MV-4-11 (cell line): ENCODE measurements around the gene RBMS1.
"Not testable (repeated sequence)": the region's sequence is repeated elsewhere in the genome, so short reads cannot be mapped to it uniquely, and the experiment has no call there.

ENCODE experiments used
- DNase-seq: peaks from one replicate; lab custom pipeline; 2025; lab: John Stamatoyannopoulos, UW

RBMS1 gene

DNA sequence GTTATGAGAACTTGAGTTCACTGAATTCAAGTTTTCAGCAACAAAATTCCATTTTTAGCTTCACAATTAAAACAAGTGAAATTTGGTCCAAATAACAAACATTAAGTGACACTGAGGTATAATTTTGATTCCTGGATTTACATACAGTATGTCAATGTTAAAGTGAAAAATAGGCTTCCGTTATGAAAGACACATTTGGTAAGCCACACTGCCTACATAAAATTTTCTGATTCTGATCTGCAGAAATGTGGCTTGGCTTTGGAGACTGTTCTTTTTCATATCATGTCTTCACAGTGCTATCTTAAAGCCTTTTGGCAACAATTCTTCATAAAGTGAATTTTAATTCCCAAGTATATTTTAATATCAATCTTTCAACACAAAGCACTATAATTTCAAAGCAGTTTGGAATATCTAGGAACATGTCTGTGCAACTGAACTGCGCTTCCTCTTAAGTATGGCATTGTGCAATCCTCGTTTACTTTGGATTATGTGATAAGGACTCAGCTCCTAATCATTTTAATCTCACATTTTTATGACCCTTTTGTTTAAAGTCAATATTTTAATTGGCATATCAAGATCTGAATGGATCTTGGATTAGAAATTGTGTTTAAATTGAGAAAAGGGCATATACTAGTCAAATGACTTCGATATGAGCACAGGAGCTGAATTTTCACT is 60.0 kb downstream of the RBMS1 start:
- peak; percentile 19 for DNase-seq

DNA sequence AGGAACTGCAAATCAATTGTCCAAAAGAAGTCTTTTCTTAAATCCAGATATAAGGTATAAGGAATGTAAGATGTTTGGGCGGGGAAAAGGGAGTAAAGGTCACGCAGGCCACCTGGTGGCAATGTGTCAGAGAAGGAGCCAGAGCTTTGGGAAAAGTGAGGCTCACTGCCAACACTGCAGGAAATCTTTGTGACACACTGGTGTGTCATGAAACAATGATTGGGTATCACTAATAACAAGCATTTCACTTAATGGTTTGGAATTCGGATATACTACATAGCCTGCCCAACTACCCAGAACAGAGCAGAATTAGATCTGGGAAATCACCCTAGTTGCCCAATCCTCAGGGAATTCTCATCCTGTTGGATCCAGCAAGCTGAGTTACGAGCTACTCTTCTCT is 61.0 kb downstream of the RBMS1 start:
- DNase-seq, result no peak

DNA sequence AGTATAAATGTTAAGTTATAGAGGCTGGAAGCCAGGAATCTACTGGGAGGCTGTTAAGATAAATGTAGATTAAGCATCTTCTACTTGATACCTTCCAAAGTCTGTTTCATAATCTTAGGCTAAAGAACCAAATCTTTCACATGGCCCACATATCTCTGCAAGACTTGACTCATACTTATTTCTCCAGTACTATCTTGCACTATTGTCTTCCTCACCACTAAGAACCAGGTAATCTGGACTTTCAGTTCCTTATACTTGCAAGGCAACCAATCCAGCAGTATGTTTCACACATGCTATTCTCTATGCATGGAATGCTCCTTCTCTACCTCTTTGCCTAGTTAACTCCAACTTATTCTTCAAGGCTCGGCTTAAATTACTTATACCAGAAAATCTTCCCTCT is 62.2 kb downstream of the RBMS1 start:
- DNase-seq, result peak; percentile 85

DNA sequence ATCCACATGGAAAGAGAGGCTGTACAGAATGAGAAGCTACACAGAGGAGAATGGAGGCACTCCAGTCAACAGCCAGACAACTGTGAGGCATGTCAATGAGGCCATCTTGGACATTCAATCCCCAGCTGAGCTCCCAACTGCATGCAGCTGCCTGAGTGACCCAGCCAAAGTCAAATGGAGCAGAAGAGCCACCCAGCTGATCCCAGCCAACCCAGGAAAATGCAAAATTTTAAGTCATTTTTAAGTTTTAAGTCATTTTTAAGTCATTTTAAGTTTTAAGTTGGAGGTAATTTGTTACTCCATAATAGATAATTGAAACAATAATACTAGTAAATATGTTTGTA is 63.6 kb downstream of the RBMS1 start:
- DNase-seq, result no peak

DNA sequence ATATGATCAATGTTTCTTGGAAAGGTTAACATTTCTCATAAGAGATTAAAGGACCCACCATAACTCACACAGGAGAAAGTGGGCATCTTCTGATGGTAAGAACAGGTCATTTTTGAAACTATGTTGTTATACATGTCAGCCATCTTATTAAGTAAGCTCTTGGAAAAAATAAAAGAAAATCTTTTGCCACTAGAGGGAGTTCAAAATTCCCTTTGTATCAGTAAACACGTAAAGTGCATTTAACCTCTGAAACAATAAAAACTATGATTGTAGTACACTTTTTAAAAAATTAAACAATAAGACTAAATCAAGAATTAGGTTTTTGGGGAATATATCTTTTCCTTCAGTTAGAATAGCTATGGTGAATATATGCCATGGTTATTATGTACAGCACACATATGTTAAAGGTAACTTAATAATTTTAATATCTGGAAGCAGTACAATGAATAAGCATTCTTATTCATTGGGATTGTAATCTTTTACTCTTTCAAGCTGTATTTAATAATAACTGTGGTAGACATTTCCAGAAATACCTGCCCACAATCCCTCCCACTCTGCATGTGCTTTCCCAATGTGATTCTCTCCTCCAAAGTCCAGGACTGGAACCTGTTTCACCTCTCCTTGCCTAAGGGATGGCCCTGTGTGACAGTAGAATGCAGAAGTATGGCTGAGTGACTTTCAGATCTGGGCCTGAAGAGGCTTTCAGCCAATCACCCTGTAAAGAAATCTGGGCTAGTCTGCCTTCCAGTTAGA is 64.2 kb downstream of the RBMS1 start:
- DNase-seq, result peak; percentile 71

DNA sequence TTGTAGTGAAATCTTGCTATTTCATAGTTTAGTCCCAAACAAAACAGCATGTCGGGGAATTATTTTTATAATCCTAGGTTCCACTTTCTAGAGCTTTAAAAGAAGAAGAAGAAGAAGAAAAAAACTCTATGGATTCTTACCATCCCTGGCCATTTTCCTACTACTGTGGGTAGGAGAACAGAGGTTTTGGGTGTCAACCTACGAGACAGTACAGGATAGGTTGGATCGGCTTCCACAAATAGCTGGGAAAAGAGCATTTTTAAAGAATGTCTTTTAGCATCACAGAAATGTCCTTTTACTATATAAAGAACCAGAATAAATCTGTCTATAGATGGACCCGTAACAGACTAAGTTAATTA is 65.2 kb downstream of the RBMS1 start:
- no peak for DNase-seq

DNA sequence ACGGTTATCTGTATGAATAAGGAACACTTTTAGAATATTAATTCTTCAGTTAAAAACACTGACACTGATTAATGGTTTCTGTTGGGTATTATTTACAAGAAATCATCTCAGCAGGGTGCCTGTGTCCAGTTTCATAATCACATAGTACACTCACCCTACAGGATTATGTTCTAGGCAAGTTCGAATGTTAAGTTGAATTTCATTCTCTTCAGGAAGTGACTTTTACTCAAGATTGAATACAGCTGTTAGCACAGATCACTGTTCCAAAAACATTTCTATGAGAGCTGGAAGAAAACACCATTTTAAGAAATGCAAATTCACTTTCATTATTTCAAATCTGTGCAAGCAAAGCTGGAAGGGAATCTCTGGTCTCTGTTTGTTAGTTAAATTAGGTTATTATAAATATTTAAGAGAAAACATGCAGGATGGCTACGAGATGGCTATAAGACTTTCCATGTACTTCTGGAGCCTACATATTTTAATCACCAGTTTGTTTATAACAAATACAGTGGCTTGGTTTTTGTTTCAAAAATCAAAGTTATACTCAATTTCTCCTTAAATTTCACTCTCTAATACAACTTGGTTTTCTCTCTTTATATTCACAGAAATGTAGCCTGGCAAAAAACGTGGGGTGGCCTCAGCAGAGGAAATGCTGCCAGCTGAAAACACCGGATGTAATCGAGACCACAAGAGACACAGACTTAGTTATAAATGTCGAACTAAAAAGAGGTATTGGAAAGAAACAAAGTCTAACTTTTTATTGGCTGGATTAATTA is 65.8 kb downstream of the RBMS1 start:
- DNase-seq, result peak; percentile 75

DNA sequence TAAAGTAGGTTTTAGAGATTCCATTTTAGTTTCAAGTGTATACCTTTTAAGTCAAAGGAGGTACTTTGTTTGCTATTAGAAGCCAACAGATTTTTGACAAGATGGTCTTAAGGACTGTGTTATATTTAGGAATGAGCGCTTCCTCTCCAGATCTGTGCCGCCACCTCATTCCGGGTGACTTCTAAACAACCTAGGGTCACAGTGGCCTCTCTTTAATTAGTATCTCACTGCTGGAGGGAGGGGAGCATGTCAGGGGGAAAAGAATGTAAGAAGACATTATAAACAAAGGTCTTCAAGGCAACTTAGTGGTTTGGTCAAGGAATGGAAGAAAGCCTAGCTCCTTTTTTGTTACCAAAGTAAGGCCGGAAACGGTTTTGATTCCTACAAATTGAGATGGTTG is 67.0 kb downstream of the RBMS1 start:
- DNase-seq, result no peak

DNA sequence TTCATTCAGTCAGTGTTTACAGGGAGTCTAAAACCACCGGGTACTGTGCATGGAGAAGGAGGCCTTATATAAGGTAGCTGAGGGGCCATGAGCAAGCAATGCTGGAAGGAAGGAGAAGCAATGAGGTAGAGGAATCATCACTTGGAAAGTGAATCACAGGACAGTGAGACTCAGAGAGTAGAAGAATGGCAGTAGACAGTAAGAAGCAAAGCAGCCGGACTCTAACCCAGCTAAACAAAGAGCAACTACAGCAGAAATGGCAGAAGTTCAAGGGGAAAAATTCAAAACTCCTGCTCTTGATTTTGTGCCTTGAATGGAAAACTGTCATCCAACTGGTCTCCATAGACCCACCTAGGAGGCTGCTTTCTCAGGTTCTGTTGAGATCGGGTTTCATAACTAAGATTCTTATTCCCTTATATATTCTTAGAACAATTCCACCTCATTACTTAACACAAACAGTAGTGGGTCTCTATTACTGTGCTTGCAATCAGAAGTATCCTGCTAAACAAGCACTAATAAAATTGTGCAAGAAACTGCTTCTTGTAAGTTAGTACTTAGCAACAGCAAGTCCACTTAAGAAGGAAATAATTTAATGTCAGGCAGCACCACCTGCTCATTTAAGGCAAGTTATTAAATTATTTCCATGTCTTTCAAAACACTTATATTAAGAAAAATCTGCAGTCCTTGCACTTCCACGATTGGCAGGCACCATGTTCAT is 68.0 kb downstream of the RBMS1 start:
- no peak for DNase-seq

DNA sequence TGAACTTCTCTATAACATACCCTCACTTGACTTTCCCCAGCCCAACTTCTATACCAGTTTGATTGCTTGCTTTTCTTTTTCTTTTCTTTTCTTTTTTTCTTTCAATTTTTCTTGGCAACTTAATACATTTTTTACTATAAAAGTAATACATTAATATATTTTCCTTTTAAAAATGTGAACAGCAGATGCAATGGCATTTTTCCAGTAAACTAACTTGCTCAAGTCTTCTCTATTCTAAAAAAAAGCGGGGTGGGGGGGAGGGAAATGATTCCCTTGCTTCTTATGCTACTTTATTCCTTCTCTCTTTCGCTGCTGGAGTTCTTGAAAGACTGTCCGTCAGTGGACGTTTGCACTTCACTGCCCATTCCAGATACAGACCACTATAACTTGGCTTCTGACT is 70.5 kb downstream of the RBMS1 start:
- no peak for DNase-seq

DNA sequence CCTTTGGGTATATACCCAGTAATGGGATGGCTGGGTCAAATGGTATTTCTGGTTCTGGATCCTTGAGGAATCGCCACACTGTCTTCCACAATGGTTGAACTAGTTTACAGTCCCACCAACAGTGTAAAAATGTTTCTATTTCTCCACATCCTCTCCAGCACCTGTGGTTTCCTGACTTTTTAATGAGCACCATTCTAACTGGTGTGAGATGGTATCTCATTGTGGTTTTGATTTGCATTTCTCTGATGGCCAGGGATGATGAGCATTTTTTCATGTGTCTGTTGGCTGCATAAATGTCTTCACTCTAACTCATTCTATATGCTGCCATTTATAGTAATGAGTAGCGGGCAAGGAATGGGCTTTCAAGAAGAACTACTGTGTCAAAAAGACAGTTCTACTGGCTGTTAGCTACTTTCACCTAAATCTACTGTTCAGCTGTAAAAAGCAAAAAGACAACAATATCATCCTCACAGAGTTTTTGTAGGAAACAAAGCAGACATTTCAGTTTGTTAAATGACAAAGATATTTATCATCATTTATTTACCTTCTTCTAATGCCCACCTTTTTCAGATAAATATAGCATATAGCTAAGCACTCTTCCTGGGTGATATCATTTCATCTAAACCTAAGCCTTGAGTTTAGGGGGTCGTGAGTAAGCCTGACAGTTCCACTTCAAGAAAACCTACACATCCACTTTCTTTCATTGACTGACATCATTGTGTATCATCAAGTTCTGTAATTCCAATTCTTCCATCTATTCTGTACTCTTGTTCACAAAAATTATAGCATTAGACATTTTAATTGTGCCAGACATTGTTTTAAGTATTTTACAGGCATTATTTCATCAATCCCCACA is 71.7 kb downstream of the RBMS1 start:
- not testable (repeated sequence) for DNase-seq

DNA sequence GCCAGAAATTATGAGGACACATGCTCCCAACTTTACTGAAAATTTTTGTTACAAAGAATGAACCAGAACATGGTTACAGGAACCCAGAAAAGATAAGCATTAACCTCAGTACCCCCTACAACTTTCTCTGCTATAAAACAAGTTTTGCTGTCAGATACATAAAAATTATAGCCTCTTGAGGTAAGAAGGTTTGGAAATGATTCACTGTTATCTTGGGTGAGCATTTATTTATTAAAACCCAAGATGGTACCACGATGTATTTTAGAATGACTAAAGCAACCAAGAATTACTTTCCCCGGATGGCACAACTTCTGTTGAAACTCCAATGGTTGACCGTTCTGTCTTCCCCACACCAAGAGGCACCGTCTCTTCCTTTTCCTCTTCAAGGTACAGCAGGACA is 72.9 kb downstream of the RBMS1 start:
- DNase-seq, result no peak

DNA sequence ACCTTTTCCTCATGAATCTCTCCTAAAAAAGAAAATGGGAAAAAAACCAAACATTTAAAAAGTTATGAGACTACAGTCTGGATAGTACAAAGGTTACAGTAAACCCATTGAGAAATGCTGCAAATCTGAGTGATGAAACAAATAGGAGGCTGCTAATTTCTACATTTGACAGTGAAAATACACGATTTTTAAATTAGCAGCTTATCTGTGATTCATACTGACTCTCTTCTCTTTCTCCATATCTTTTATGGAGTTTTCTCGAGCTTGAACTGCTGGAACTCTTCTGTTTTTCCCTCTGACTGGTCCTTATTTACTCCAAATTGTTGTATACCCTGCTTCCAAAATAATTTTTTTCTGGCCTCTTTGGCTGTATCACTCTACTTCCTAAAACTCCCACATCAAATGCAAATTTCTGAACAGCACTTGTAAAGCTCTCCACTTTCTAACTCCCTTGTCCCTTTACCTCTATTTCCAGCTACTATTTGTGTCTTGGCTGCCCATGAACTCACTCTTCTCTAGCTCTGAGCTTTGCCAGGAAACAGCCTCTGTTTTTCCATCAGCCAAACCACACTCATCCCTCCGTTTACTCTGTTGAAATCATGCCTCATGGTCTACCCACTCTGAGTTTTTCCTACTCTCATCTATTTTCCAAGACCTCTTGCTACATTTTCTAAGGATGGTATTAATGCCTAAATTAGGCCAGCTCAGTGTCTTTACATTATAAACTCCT is 73.7 kb downstream of the RBMS1 start:
- DNase-seq, result no peak

DNA sequence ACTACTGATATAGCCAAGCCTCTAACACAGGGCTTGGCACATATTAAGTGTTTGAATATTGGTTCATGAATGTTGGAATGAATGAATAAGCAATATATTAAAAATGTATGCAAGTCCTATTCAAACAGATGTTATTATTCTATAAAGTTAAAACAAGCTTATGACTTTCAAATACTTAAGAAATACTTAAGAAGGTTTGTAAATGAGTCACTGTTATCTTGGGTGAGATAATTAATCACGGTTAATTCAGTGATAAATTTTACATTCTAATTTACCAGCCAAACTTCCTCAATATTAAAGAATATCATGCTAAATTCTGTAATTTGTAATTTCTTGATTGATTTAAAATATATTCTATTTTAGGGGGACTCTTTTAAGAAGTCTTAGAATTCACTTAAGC is 74.8 kb downstream of the RBMS1 start:
- DNase-seq, result no peak

DNA sequence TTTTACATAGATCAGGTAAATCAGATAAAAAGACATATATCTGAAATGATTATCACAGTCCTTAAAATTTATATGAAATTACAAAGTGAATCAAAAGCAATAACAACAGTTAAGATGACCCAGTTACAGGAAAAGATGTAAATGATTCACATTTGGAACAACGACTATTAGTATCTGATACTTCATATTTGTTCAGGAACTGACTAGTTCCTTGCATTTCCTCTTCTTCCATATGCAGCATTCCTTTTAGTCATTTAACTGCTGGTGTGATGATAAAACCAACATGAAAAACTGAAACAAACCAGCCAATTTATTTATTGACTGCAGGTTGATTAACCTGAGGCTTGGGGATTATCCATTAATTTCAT is 75.2 kb downstream of the RBMS1 start:
- DNase-seq, result no peak

DNA sequence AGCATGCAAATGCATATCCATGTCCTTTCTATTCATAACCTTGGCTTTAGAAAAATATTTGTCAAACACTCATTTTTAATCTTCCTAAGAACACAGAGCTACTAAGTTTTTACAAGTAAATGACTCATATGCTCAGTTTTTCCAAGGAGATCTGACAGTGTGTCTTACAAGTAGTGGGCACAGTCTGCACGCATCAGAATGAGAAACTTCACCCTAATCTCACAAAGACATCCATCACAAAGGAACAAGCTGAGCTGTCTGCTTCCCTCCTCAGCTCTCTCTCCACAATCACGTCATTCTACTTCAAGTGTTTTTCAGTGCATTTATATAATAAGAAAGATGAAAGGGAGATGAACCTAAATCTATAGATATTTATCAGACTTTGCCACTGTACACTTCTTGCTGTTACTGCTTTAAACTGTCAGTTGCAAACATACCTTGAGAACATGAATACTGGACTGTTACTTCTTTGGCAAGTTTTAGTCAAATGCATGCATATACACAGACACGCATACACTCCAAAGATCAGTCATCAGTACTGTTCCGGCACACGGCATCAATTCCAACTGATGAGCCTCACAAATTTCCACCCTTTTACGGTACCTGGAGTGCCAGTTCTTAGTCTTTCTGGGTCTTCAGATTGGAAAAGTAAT is 75.7 kb downstream of the RBMS1 start:
- no peak for DNase-seq

DNA sequence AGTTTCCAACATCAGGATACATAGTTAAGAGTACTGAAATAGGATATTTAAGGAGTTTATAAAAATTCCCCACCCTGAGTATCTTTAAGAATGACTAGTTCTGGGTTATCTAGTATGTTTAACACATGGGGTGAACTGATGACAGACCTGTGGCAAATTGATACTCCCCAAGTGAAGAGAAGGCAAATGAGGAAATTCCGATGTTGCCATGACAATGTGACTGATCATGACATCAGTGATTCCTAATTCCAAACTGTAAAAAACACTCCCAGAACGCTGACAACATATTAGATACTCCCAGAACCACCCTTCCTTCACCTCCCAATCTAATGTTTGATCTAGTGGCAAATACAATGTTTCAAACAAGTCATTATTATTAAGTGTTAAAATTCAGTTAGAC is 77.6 kb downstream of the RBMS1 start:
- DNase-seq, result no peak

DNA sequence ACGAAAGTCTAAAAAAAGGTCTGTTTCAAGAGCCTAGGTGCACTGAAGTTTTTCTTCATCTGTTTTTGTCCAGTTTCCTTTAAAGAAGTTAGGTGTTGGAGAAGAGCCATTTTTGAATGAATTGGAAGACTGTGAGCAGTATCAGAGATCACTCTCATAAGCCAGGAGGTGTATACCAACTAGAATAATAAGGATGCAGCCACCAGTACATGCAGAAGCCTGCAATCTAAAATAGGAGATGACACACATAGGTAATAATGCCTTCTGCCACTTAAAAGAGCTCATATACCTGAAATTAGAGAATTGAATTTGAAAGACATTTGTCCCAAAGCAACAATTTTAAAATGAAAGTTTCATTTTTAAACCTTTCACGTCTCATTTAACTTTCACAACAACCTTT is 81.7 kb downstream of the RBMS1 start:
- DNase-seq, result no peak

DNA sequence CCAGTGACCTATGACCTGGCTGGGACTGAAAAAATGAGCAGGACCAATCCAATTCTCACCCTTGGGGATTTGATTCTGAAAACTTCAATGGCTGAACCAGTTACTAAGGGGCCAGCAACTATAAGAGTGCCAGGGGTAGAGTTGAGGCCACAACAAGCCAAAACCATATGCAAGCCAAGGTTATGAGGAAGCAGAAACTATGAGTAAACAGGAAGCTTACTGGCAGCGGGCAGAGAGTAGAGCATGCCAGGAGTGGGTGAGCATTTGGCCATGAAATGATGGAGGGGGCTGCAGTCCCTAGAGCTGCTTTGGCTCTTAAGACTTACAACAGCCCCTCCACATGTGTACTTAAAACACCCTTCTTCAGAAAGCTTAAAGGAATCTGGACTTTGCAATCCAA is 82.4 kb downstream of the RBMS1 start:
- DNase-seq, result peak; percentile 77

DNA sequence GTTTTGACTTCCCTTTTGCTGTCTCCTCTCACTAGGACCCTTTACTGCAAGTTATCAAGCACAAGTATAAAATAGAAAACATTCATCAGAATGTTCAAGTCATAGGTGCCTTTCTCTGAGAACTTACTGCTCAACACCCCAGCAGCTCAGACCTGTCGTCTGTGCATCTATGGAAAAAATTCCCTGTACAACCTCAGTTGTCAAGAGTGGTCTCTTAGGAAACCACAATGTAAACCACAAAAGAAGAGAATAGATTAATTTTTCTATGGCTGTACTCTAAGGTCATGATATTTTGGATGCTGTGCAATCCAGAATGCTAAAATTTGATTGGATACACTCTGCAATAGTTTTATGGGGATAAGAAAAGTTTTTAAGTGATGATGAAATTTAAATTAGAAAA is 84.1 kb downstream of the RBMS1 start:
- DNase-seq, result no peak

DNA sequence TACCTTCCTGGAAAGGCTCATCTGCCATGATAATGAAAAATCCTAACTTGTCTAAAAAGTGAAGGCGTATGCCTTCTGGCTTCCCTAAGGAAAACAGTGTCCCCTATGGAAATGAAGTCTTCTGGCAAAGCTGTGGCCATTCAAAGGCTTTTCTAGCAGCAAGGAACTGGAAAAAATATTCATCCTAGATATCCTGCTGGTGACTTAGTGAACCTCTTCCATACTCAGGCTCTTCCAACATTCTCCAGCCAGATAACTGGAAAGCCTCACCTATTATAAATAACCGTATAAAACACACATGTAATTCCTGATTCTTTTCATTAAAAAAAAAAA is 84.7 kb downstream of the RBMS1 start:
- no peak for DNase-seq
